Astrocyte (in vitro differentiated cells and primary cell): ENCODE results near the gene SH3BP5L.

Experiments used
- EZH2 ChIP-seq: IDR thresholded peaks from 2 replicates; pipeline ENCODE4 v1.6.1; 2012; ENCODE audit warnings: mild to moderate bottlenecking, low read length, inconsistent platforms; ENCODE audit not compliant: insufficient read depth
- TF ChIP-seq, protein P1 (sequence below): IDR thresholded peaks from 2 replicates; pipeline ENCODE4 v1.5.1; 2011; ENCODE audit warnings: low read depth, mild to moderate bottlenecking, inconsistent platforms, low read length, moderate library complexity; ENCODE audit not compliant: insufficient read depth

DNA sequence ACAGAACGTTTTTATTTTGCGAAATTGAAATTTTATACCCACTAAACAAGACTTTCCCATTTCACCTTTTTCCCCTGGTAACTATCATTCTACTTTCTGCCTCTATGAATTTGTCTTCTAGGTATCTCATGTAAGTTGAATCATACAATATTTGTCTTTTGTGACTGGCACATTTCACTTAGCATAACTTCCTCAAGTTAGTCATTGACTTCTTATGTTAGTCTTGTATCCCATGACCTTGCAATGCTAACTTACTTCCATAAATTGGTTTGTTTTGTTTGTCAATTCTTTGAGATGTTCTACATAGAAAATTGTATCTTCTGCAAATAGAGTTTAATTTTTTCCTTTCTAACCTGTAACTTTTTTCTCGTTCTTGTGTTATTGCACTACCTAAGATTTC lies 26.9 kb downstream of the SH3BP5L start:
- TF ChIP-seq EZH2, result no peak
- TF ChIP-seq, protein P1, sequence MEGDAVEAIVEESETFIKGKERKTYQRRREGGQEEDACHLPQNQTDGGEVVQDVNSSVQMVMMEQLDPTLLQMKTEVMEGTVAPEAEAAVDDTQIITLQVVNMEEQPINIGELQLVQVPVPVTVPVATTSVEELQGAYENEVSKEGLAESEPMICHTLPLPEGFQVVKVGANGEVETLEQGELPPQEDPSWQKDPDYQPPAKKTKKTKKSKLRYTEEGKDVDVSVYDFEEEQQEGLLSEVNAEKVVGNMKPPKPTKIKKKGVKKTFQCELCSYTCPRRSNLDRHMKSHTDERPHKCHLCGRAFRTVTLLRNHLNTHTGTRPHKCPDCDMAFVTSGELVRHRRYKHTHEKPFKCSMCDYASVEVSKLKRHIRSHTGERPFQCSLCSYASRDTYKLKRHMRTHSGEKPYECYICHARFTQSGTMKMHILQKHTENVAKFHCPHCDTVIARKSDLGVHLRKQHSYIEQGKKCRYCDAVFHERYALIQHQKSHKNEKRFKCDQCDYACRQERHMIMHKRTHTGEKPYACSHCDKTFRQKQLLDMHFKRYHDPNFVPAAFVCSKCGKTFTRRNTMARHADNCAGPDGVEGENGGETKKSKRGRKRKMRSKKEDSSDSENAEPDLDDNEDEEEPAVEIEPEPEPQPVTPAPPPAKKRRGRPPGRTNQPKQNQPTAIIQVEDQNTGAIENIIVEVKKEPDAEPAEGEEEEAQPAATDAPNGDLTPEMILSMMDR, result no peak
